SK-N-SH (cell line): Measurements from ENCODE around the gene LSM3.

Experiments used
- ELF1 ChIP-seq: IDR thresholded peaks from 2 replicates; pipeline ENCODE4 v1.4.0; 2012
- RAD21 ChIP-seq: IDR thresholded peaks from 2 replicates; pipeline ENCODE4 v1.6.1; 2012; ENCODE audit warnings: mild to moderate bottlenecking, low read length
- TEAD4 ChIP-seq: IDR thresholded peaks from 2 replicates; pipeline ENCODE4 v1.4.0; 2012; ENCODE audit warnings: mild to moderate bottlenecking, borderline replicate concordance; ENCODE audit not compliant: insufficient read depth
- TF ChIP-seq, protein P1 (sequence below): IDR thresholded peaks from 2 replicates; pipeline ENCODE4 v1.4.0; 2012; ENCODE audit warnings: low read depth
- TF ChIP-seq, protein P2 (sequence below): fragments of 200-600 bp; sonication (generic); IDR thresholded peaks from 2 replicates; pipeline ENCODE4 v1.6.1; 2017; ENCODE audit warnings: antibody characterized with exemption, mild to moderate bottlenecking, moderate library complexity

DNA sequence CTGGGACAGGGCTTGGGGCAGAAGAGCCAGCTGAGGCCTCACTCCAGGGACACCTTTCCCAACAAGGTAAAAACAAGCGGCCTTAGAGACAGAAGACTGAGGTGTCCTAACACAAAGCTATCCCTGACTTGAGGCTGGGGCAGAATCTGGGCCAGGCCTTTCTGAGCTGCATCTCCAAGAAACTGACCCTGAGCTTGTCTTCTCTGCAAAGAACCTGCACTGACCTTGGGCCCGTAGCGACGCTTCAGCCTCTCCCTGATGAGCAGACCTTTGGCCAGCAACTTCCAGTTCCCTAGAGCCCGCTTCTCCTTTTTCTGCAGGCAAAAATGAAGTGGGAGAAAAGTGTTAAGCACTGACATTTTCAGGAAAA is 31.6 kb upstream of the LSM3 start:
- TF ChIP-seq, protein P1, sequence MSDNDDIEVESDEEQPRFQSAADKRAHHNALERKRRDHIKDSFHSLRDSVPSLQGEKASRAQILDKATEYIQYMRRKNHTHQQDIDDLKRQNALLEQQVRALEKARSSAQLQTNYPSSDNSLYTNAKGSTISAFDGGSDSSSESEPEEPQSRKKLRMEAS: no peak
- no peak for TF ChIP-seq ELF1
- TF ChIP-seq, protein P2, sequence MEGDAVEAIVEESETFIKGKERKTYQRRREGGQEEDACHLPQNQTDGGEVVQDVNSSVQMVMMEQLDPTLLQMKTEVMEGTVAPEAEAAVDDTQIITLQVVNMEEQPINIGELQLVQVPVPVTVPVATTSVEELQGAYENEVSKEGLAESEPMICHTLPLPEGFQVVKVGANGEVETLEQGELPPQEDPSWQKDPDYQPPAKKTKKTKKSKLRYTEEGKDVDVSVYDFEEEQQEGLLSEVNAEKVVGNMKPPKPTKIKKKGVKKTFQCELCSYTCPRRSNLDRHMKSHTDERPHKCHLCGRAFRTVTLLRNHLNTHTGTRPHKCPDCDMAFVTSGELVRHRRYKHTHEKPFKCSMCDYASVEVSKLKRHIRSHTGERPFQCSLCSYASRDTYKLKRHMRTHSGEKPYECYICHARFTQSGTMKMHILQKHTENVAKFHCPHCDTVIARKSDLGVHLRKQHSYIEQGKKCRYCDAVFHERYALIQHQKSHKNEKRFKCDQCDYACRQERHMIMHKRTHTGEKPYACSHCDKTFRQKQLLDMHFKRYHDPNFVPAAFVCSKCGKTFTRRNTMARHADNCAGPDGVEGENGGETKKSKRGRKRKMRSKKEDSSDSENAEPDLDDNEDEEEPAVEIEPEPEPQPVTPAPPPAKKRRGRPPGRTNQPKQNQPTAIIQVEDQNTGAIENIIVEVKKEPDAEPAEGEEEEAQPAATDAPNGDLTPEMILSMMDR: no peak
- no peak for TF ChIP-seq RAD21
- no peak for TF ChIP-seq TEAD4
